Dendritic cell treated with granulocyte-macrophage colony-stimulating factor and Interleukin-4, amounts not matched to agents 40 ng/mL and 50 ng/mL, for 4 days (primary cell): ENCODE measurements around the gene TPST1.
"Not testable (repeated sequence)": the region's sequence is repeated elsewhere in the genome, so short reads cannot be mapped to it uniquely, and the experiment has no call there.

ENCODE experiments used
- H3K27ac Mint-ChIP-seq: one replicate; pipeline ENCODE4 v1.8.0; 2022; ENCODE audit warnings: mild to moderate bottlenecking, mixed read lengths
- H3K27me3 Mint-ChIP-seq: one replicate; pipeline ENCODE4 v1.8.0; 2022; ENCODE audit warnings: mild to moderate bottlenecking, mixed read lengths
- H3K36me3 Mint-ChIP-seq: one replicate; pipeline ENCODE4 v1.8.0; 2022; ENCODE audit warnings: low read depth, mixed read lengths
- H3K4me1 Mint-ChIP-seq: one replicate; pipeline ENCODE4 v1.8.0; 2022; ENCODE audit warnings: low read depth, mixed read lengths
- H3K4me3 Mint-ChIP-seq: one replicate; pipeline ENCODE4 v1.8.0; 2022; ENCODE audit warnings: mild to moderate bottlenecking, moderate library complexity, mixed read lengths
- H3K9me3 Mint-ChIP-seq: one replicate; pipeline ENCODE4 v1.8.0; 2022; ENCODE audit warnings: mixed read lengths
- intact Hi-C: fragments of 100-400 bp; cut with micrococcal nuclease; formaldehyde crosslinking; loops from one replicate; pipeline ENCODE4 v1.15.0; 2022

Gene TPST1

GRCh38 chr7:66202441-66202840 is 2.7 kb upstream of the TPST1 start:
- H3K4me1 Mint-ChIP-seq, result peaks cover 21% of the 10 kb centered on the region
- H3K27me3 Mint-ChIP-seq, result peaks cover 51% of the 10 kb centered on the region
- intact Hi-C loops, result no loop called here
- H3K9me3 Mint-ChIP-seq, result no peaks in the 10 kb centered on the region
- no peak overlapping the region for H3K4me3 Mint-ChIP-seq
- no peak overlapping the region for H3K27ac Mint-ChIP-seq
- no peaks in the 10 kb centered on the region for H3K36me3 Mint-ChIP-seq

- H3K9me3 Mint-ChIP-seq, result no peaks in the 10 kb centered on the region
- peaks cover 51% of the 10 kb centered on the region for H3K27me3 Mint-ChIP-seq
- H3K36me3 Mint-ChIP-seq, result no peaks in the 10 kb centered on the region
- peak overlapping the region; percentile 81 for H3K4me3 Mint-ChIP-seq
- intact Hi-C loops, result no loop called here
- peak overlapping the region; percentile 18 for H3K27ac Mint-ChIP-seq
- peaks cover 28% of the 10 kb centered on the region for H3K4me1 Mint-ChIP-seq
These were observed 582 bp downstream of the TPST1 start for GRCh38 chr7:66205741-66206090.

GRCh38 chr7:66206119-66206933 is 1.2 kb downstream of the TPST1 start:
- peak overlapping the region; percentile 81 for H3K4me3 Mint-ChIP-seq
- H3K9me3 Mint-ChIP-seq, result no peaks in the 10 kb centered on the region
- peaks cover 51% of the 10 kb centered on the region for H3K27me3 Mint-ChIP-seq
- no peaks in the 10 kb centered on the region for H3K36me3 Mint-ChIP-seq
- H3K4me1 Mint-ChIP-seq, result peaks cover 28% of the 10 kb centered on the region
- intact Hi-C loops, result no loop called here
- peak overlapping the region; percentile 18 for H3K27ac Mint-ChIP-seq

- Mint-ChIP-seq H3K36me3 (no peaks in the 10 kb centered on the region), H3K27ac (no peak overlapping the region), H3K9me3 (no peaks in the 10 kb centered on the region), H3K4me1 (peaks cover 28% of the 10 kb centered on the region), H3K27me3 (peaks cover 49% of the 10 kb centered on the region), H3K4me3 (no peak overlapping the region)
- intact Hi-C loops, result no loop called here
These were observed 1.8 kb downstream of the TPST1 start for GRCh38 chr7:66206934-66207240.

GRCh38 chr7:66207540-66207939 is 2.4 kb downstream of the TPST1 start:
- Mint-ChIP-seq H3K27me3 (peaks cover 44% of the 10 kb centered on the region), H3K27ac (no peak overlapping the region), H3K4me1 (peaks cover 28% of the 10 kb centered on the region), H3K36me3 (no peaks in the 10 kb centered on the region), H3K9me3 (no peaks in the 10 kb centered on the region), H3K4me3 (no peak overlapping the region)
- intact Hi-C loops, result no loop called here

GRCh38 chr7:66211429-66211828 is 6.3 kb downstream of the TPST1 start:
- H3K9me3 Mint-ChIP-seq, result no peaks in the 10 kb centered on the region
- H3K4me3 Mint-ChIP-seq, result no peak overlapping the region
- no peak overlapping the region for H3K27ac Mint-ChIP-seq
- H3K4me1 Mint-ChIP-seq, result peaks cover 13% of the 10 kb centered on the region
- peaks cover 12% of the 10 kb centered on the region for H3K27me3 Mint-ChIP-seq
- H3K36me3 Mint-ChIP-seq, result no peaks in the 10 kb centered on the region
- intact Hi-C loops, result no loop called here

GRCh38 chr7:66213637-66214036 is 8.5 kb downstream of the TPST1 start:
- no peaks in the 10 kb centered on the region for H3K9me3 Mint-ChIP-seq
- peaks cover 2% of the 10 kb centered on the region for H3K27me3 Mint-ChIP-seq
- no peak overlapping the region for H3K4me3 Mint-ChIP-seq
- H3K4me1 Mint-ChIP-seq, result no peaks in the 10 kb centered on the region
- no peak overlapping the region for H3K27ac Mint-ChIP-seq
- H3K36me3 Mint-ChIP-seq, result no peaks in the 10 kb centered on the region
- intact Hi-C loops, result no loop called here

GRCh38 chr7:66216687-66217086 is 11.6 kb downstream of the TPST1 start:
- Mint-ChIP-seq H3K4me1 (peaks cover 8% of the 10 kb centered on the region), H3K27ac (no peak overlapping the region), H3K4me3 (no peak overlapping the region), H3K9me3 (no peaks in the 10 kb centered on the region), H3K27me3 (no peaks in the 10 kb centered on the region), H3K36me3 (no peaks in the 10 kb centered on the region)
- intact Hi-C loops, result no loop called here

GRCh38 chr7:66219805-66220204 is 14.7 kb downstream of the TPST1 start:
- no peak overlapping the region for H3K4me3 Mint-ChIP-seq
- no peak overlapping the region for H3K27ac Mint-ChIP-seq
- H3K4me1 Mint-ChIP-seq, result peaks cover 17% of the 10 kb centered on the region
- H3K27me3 Mint-ChIP-seq, result no peaks in the 10 kb centered on the region
- intact Hi-C loops, result no loop called here
- no peaks in the 10 kb centered on the region for H3K36me3 Mint-ChIP-seq
- H3K9me3 Mint-ChIP-seq, result no peaks in the 10 kb centered on the region

GRCh38 chr7:66221442-66221841 is 16.3 kb downstream of the TPST1 start:
- H3K4me3 Mint-ChIP-seq, result no peak overlapping the region
- no peak overlapping the region for H3K27ac Mint-ChIP-seq
- intact Hi-C loops, result no loop called here
- peaks cover 17% of the 10 kb centered on the region for H3K4me1 Mint-ChIP-seq
- no peaks in the 10 kb centered on the region for H3K27me3 Mint-ChIP-seq
- H3K9me3 Mint-ChIP-seq, result no peaks in the 10 kb centered on the region
- H3K36me3 Mint-ChIP-seq, result no peaks in the 10 kb centered on the region

- intact Hi-C loops, result no loop called here
- H3K36me3 Mint-ChIP-seq, result no peaks in the 10 kb centered on the region
- H3K27ac Mint-ChIP-seq, result no peak overlapping the region
- H3K9me3 Mint-ChIP-seq, result no peaks in the 10 kb centered on the region
- H3K27me3 Mint-ChIP-seq, result no peaks in the 10 kb centered on the region
- H3K4me1 Mint-ChIP-seq, result no peaks in the 10 kb centered on the region
- no peak overlapping the region for H3K4me3 Mint-ChIP-seq
These were observed 22.7 kb downstream of the TPST1 start for GRCh38 chr7:66227808-66228207.

GRCh38 chr7:66231326-66232216 is 26.4 kb downstream of the TPST1 start:
- intact Hi-C loops, H3K4me1 Mint-ChIP-seq, H3K9me3 Mint-ChIP-seq, H3K4me3 Mint-ChIP-seq, H3K27ac Mint-ChIP-seq, H3K27me3 Mint-ChIP-seq, H3K36me3 Mint-ChIP-seq: not testable (repeated sequence)

GRCh38 chr7:66233638-66234037 is 28.5 kb downstream of the TPST1 start:
- Mint-ChIP-seq H3K36me3 (no peaks in the 10 kb centered on the region), H3K4me3 (no peak overlapping the region), H3K4me1 (no peaks in the 10 kb centered on the region), H3K9me3 (no peaks in the 10 kb centered on the region), H3K27me3 (no peaks in the 10 kb centered on the region), H3K27ac (no peak overlapping the region)
- intact Hi-C loops, result no loop called here

GRCh38 chr7:66236713-66237303 is 31.7 kb downstream of the TPST1 start:
- Mint-ChIP-seq H3K27me3 (no peaks in the 10 kb centered on the region), H3K36me3 (no peaks in the 10 kb centered on the region), H3K4me1 (no peaks in the 10 kb centered on the region), H3K27ac (no peak overlapping the region), H3K4me3 (no peak overlapping the region), H3K9me3 (no peaks in the 10 kb centered on the region)
- intact Hi-C loops, result no loop called here
